ENCODE results near the gene KCTD5.

Gene KCTD5

DNA sequence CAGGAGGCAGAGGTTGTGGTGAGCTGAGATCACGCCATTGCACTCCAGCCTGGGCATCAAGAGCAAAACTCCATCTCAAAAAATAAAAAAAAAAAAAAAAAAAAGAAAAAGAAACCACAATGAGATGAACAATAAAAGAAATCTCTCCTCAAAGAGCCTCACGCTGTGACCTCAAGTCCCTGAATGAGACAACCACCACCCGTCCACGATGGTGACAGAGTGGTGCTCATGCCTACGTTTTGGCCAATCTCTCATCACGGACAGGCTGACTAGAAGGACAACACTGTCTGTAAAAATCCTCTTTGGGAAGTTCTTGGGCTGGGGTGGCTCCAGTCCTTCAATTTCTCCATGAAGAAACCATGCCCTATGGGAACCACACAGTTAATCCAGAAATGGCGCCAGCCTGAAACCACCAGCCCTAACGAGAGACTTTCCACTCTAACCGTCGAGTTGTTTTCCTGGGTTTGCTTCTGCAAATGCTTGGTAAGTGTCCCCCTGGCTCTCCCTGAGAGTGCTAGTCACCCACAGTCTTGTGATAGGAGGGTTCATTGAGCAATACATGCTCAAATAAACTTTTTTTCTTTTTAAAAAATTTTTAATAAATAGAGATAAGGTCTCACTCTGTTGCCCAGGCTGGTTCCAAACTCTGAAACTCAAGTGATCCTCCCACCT lies 52.7 kb downstream of the KCTD5 start:
- H3K4me1 ChIP-seq (ENCODE audit: insufficient read depth, low read length, poor library complexity, severe bottlenecking), result no peaks in the 10 kb centered on the region
- no peak overlapping the region for H3K4me2 ChIP-seq (ENCODE audit: low read depth, low read length, poor library complexity, severe bottlenecking)
- H3K4me3 ChIP-seq (ENCODE audit: low read length, poor library complexity, severe bottlenecking), result no peak overlapping the region
- H3K9me2 ChIP-seq (replicated peaks; ENCODE audit: low read depth, low read length), result no peaks in the 10 kb centered on the region
- no peaks in the 10 kb centered on the region for H3K9me3 ChIP-seq (ENCODE audit: insufficient read depth, low read depth, low read length)
- H3F3A ChIP-seq (ENCODE audit: low read depth), result no peaks in the 10 kb centered on the region
- no peaks in the 10 kb centered on the region for H3K27me3 ChIP-seq (ENCODE audit: insufficient read depth, low read length, poor library complexity, severe bottlenecking)
- H2AFZ ChIP-seq (ENCODE audit: low read length), result no peak overlapping the region
- no peaks in the 10 kb centered on the region for H4K20me1 ChIP-seq (ENCODE audit: insufficient read depth, low read length, poor library complexity, severe bottlenecking)
- no peaks in the 10 kb centered on the region for H3K36me3 ChIP-seq (ENCODE audit: insufficient read depth, low read length)
- H3K79me2 ChIP-seq (ENCODE audit: insufficient read depth, low read length), result no peaks in the 10 kb centered on the region
- TF ChIP-seq, protein P1, sequence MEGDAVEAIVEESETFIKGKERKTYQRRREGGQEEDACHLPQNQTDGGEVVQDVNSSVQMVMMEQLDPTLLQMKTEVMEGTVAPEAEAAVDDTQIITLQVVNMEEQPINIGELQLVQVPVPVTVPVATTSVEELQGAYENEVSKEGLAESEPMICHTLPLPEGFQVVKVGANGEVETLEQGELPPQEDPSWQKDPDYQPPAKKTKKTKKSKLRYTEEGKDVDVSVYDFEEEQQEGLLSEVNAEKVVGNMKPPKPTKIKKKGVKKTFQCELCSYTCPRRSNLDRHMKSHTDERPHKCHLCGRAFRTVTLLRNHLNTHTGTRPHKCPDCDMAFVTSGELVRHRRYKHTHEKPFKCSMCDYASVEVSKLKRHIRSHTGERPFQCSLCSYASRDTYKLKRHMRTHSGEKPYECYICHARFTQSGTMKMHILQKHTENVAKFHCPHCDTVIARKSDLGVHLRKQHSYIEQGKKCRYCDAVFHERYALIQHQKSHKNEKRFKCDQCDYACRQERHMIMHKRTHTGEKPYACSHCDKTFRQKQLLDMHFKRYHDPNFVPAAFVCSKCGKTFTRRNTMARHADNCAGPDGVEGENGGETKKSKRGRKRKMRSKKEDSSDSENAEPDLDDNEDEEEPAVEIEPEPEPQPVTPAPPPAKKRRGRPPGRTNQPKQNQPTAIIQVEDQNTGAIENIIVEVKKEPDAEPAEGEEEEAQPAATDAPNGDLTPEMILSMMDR (conservative IDR thresholded peaks at IDR 0.05; ENCODE audit: low read length), result no peak
- no peak for TF ChIP-seq EZH2phosphoT487 (IDR thresholded peaks at IDR 0.05; ENCODE audit: borderline replicate concordance)
- no peak overlapping the region for H3K9ac ChIP-seq (ENCODE audit: low read depth, low read length, poor library complexity, severe bottlenecking)

GRCh38 chr16:2736476-2737237 lies 54.3 kb downstream of the KCTD5 start:
- H3K9me2 ChIP-seq (replicated peaks; ENCODE audit: low read depth, low read length), result no peaks in the 10 kb centered on the region
- no peak overlapping the region for H3K4me3 ChIP-seq (ENCODE audit: low read length, poor library complexity, severe bottlenecking)
- no peaks in the 10 kb centered on the region for H3F3A ChIP-seq (ENCODE audit: low read depth)
- no peaks in the 10 kb centered on the region for H3K79me2 ChIP-seq (ENCODE audit: insufficient read depth, low read length)
- H3K9me3 ChIP-seq (ENCODE audit: insufficient read depth, low read depth, low read length), result no peaks in the 10 kb centered on the region
- H3K4me2 ChIP-seq (ENCODE audit: low read depth, low read length, poor library complexity, severe bottlenecking), result no peak overlapping the region
- H3K9ac ChIP-seq (ENCODE audit: low read depth, low read length, poor library complexity, severe bottlenecking), result no peak overlapping the region
- no peaks in the 10 kb centered on the region for H3K36me3 ChIP-seq (ENCODE audit: insufficient read depth, low read length)
- H3K27me3 ChIP-seq (ENCODE audit: insufficient read depth, low read length, poor library complexity, severe bottlenecking), result no peaks in the 10 kb centered on the region
- no peaks in the 10 kb centered on the region for H3K4me1 ChIP-seq (ENCODE audit: insufficient read depth, low read length, poor library complexity, severe bottlenecking)
- TF ChIP-seq, protein P1 (conservative IDR thresholded peaks at IDR 0.05; ENCODE audit: low read length), result no peak
- TF ChIP-seq EZH2phosphoT487 (IDR thresholded peaks at IDR 0.05; ENCODE audit: borderline replicate concordance), result no peak
- H4K20me1 ChIP-seq (ENCODE audit: insufficient read depth, low read length, poor library complexity, severe bottlenecking), result no peaks in the 10 kb centered on the region
- H2AFZ ChIP-seq (ENCODE audit: low read length), result no peak overlapping the region

GRCh38 chr16:2737238-2737605 lies 54.9 kb downstream of the KCTD5 start:
- H2AFZ ChIP-seq (ENCODE audit: low read length), result no peak overlapping the region

More at GRCh38 chr16:2737238-2737605, 54.9 kb downstream of the KCTD5 start:
- no peaks in the 10 kb centered on the region for H3K9me3 ChIP-seq (ENCODE audit: insufficient read depth, low read depth, low read length)
- no peaks in the 10 kb centered on the region for H3K4me1 ChIP-seq (ENCODE audit: insufficient read depth, low read length, poor library complexity, severe bottlenecking)
- no peak overlapping the region for H3K4me3 ChIP-seq (ENCODE audit: low read length, poor library complexity, severe bottlenecking)
- H3K9me2 ChIP-seq (replicated peaks; ENCODE audit: low read depth, low read length), result no peaks in the 10 kb centered on the region
- no peak overlapping the region for H3K4me2 ChIP-seq (ENCODE audit: low read depth, low read length, poor library complexity, severe bottlenecking)
- H3K36me3 ChIP-seq (ENCODE audit: insufficient read depth, low read length), result no peaks in the 10 kb centered on the region
- no peaks in the 10 kb centered on the region for H3K27me3 ChIP-seq (ENCODE audit: insufficient read depth, low read length, poor library complexity, severe bottlenecking)
- no peak overlapping the region for H3K9ac ChIP-seq (ENCODE audit: low read depth, low read length, poor library complexity, severe bottlenecking)
- H3F3A ChIP-seq (ENCODE audit: low read depth), result no peaks in the 10 kb centered on the region
- no peaks in the 10 kb centered on the region for H3K79me2 ChIP-seq (ENCODE audit: insufficient read depth, low read length)
- TF ChIP-seq, protein P1 (conservative IDR thresholded peaks at IDR 0.05; ENCODE audit: low read length), result no peak
- no peak for TF ChIP-seq EZH2phosphoT487 (IDR thresholded peaks at IDR 0.05; ENCODE audit: borderline replicate concordance)
- H4K20me1 ChIP-seq (ENCODE audit: insufficient read depth, low read length, poor library complexity, severe bottlenecking), result no peaks in the 10 kb centered on the region

All from Loucy (cell line).